HUES48 (cell line): ENCODE data around the gene THADA.
"Not testable (repeated sequence)": the region's sequence is repeated elsewhere in the genome, so short reads cannot be mapped to it uniquely, and the experiment has no call there.

Experiments used
- H3K27ac ChIP-seq: one replicate; pipeline ENCODE4 v1.7.0; 2013; ENCODE audit warnings: low read depth, low read length, inconsistent platforms
- H3K27me3 ChIP-seq: 2 replicates; pipeline ENCODE4 v1.6.1; 2013; ENCODE audit warnings: mild to moderate bottlenecking, low read length; ENCODE audit not compliant: control insufficient read depth, insufficient read depth
- H3K36me3 ChIP-seq: 2 replicates; pipeline ENCODE4 v1.6.1; 2013; ENCODE audit warnings: low read length; ENCODE audit not compliant: control insufficient read depth, insufficient read depth
- H3K4me1 ChIP-seq: 2 replicates; pipeline ENCODE4 v1.6.1; 2013; ENCODE audit warnings: mild to moderate bottlenecking, low read length; ENCODE audit not compliant: control insufficient read depth, insufficient read depth
- H3K4me3 ChIP-seq: 2 replicates; pipeline ENCODE4 v1.5.1; 2013; ENCODE audit warnings: mild to moderate bottlenecking, low read depth, low read length
- H3K9ac ChIP-seq: 2 replicates; pipeline ENCODE4 v1.6.1; 2013; ENCODE audit warnings: mild to moderate bottlenecking, low read depth, low read length, moderate library complexity
- H3K9me3 ChIP-seq: 2 replicates; pipeline ENCODE4 v1.6.1; 2013; ENCODE audit warnings: low read length; ENCODE audit not compliant: control insufficient read depth, insufficient read depth

Gene THADA, protein sequence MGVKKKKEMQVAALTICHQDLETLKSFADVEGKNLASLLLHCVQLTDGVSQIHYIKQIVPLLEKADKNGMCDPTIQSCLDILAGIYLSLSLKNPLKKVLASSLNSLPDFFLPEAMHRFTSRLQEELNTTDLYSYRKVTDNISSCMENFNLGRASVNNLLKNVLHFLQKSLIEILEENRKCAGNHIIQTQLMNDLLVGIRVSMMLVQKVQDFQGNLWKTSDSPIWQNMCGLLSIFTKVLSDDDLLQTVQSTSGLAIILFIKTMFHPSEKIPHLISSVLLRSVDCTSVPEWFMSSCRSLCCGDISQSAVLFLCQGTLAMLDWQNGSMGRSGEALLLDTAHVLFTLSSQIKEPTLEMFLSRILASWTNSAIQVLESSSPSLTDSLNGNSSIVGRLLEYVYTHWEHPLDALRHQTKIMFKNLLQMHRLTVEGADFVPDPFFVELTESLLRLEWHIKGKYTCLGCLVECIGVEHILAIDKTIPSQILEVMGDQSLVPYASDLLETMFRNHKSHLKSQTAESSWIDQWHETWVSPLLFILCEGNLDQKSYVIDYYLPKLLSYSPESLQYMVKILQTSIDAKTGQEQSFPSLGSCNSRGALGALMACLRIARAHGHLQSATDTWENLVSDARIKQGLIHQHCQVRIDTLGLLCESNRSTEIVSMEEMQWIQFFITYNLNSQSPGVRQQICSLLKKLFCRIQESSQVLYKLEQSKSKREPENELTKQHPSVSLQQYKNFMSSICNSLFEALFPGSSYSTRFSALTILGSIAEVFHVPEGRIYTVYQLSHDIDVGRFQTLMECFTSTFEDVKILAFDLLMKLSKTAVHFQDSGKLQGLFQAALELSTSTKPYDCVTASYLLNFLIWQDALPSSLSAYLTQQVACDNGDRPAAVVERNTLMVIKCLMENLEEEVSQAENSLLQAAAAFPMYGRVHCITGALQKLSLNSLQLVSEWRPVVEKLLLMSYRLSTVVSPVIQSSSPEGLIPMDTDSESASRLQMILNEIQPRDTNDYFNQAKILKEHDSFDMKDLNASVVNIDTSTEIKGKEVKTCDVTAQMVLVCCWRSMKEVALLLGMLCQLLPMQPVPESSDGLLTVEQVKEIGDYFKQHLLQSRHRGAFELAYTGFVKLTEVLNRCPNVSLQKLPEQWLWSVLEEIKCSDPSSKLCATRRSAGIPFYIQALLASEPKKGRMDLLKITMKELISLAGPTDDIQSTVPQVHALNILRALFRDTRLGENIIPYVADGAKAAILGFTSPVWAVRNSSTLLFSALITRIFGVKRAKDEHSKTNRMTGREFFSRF (N-terminal part only)

DNA sequence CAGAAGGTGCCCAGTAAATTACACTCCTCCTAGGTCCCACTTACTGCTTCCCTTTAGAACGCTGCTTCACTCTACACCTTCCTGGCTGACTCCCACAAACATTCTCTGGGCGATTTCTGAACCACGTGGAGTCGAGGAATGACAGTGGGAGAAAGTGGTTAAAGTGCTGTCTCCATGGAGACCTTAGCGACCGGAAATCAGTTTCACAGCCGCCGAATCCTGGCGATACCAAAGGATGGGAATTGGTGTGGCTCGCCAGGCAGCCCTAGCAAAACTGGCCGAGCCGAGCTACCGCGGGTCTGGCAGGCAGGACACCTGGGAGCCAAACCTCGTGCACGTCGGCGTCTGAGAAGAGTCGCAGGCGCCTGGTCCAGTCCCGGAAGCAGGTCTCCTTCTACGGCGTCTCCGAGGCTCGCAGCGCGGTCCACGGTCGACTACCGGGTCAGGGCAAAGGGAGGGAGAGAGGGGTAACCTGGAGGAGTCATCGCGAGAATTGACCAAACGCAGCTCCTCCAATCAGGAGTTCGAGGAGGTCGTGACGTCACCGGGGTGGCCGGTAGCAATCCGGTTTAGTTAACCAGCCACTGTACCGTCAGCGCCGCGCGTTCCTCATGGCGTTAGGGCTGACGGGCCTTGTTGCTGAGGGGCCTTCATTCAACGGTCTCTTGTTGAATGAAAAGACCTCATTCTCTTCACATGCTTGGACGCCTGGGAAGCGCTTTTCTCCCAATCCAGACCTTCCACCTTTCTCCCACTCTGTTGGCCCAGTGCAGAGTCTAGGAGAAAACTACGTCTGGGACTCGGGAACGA is at the start of gene THADA:
Gene THADA, minus strand, starts transcription at position 436 of the 810 bp plus-strand sequence. CDS start 3,646 bp downstream, outside the sequence.
- Histone ChIP-seq H3K27ac (peak within 1 kb of the TSS; percentile 90), H3K4me3 (peak within 1 kb of the TSS; percentile 90), H3K27me3 (no peaks in the 10 kb centered on the region), H3K4me1 (peaks cover 5% of the 10 kb centered on the region; the same call in 1 of the 2 replicates), H3K9ac (peak within 1 kb of the TSS; percentile 84), H3K36me3 (peaks cover 14% of the 10 kb centered on the region), H3K9me3 (no peaks in the 10 kb centered on the region)

DNA sequence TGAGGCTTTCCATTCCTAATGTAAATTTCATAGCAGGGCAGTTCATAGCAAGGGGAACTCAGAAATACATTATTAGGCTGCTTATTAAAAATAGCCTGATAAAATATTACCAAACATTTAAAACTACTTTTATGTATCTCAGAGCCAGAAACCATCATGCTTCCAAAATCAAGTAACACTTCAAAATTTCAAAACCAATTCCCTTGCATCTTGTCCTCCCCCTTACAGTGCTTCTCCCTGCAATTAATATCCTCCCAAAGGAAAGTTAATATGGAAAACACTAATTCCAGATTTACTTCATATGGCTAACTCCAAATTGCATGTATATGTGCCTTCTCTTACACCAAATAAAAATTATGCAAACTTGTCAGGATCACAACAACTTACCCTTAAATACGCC is 47.8 kb upstream of the THADA start:
- Histone ChIP-seq H3K9me3 (no peaks in the 10 kb centered on the region), H3K4me3 (no peak overlapping the region), H3K36me3 (no peaks in the 10 kb centered on the region), H3K27ac (no peak overlapping the region), H3K9ac (no peak overlapping the region), H3K4me1 (no peaks in the 10 kb centered on the region), H3K27me3 (no peaks in the 10 kb centered on the region; the same call in 1 of the 2 replicates)

DNA sequence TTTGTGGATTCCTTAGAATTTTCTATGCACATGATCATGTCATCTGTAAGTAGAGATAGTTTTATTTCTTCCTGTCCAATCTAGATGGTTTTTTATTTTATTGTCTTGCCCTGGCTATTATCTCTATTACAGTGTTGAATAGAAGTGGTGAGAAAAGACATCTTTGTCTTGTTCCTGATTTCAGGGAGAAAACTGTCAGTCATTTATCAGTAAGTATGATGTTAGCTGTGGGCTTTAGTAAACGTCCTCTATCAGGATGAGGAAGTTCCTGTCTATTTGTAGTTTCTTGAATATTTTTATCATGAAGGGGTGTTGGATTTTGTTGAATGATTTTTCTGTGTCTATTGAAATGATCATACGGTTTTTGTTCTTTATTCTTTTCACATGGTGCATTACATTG is 46.5 kb upstream of the THADA start:
- Histone ChIP-seq H3K27ac (no peak overlapping the region), H3K9me3 (no peaks in the 10 kb centered on the region), H3K9ac (no peak overlapping the region), H3K36me3 (no peaks in the 10 kb centered on the region), H3K4me3 (no peak overlapping the region), H3K27me3 (peaks cover 13% of the 10 kb centered on the region), H3K4me1 (peaks cover 6% of the 10 kb centered on the region; the same call in 1 of the 2 replicates)

DNA sequence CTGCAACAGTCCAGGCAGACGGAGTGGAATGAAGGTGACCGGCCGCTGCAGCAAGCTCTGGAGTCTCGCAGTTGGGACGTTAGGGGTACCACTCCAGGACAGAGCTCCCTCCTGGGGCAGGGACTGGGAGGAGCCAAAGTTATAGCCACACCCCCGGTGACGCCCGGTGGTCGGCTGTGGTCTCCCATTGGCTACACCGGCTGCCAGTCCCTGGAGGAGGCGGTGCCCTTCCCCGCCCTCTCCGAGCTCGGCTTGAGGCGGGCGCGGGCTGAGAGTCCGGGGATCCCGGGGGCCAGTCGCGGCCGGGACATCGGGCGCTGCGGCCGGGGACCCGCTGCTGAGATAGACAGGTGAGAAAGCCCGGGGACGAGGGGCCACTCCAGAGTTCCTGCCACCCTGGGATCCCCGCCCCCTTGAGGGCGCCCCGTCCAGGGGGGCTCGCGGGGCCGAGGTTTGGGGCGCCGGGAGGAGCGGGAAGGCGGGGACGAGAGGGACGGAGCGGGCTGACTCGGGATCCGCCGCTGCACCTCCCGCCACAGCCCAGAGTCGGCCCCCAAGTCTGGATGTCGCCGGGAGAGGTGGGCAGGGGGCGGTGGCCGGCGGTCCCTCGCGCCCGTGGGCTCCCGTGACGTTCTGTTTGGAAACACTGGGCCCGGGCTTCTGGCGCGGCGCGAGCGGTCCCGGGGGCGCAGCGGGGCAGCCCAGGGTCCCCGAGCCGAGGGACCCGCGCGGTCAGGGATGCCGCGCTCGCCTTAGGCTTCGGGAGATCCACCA is 41.4 kb upstream of the THADA start, which contains the start of gene PLEKHH2:
Gene PLEKHH2, plus strand, starts transcription at position 231 of the 774 bp plus-strand sequence. CDS start 7,414 bp downstream, outside the sequence.
- Histone ChIP-seq H3K36me3 (no peaks in the 10 kb centered on the region), H3K4me3 (peak within 1 kb of the TSS; percentile 79), H3K4me1 (peaks cover 12% of the 10 kb centered on the region; the same call in 1 of the 2 replicates), H3K27ac (no peak within 1 kb of the TSS), H3K9ac (no peak within 1 kb of the TSS), H3K9me3 (no peaks in the 10 kb centered on the region), H3K27me3 (peaks cover 20% of the 10 kb centered on the region)

DNA sequence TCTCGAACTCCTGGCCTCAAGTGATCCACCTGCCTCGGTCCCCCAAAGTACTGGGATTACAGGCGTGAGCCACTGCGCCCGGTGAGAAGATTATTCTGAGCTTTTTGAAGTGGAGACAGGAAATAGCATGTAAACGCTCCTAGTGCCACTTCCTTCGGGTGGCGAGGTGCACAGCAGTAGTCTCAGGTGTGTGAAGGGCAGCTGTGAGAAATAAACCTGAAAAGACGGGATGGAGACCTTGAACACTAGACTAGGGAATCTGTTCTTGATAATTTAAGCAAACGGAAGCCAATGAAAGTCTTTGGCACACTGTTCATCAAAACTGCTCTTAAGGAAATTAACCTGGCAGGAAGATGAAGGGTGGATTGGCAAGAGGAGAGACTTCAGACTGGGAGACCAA is 40.8 kb upstream of the THADA start:
- H3K4me1 ChIP-seq, result peaks cover 12% of the 10 kb centered on the region; the same call in 1 of the 2 replicates
- no peak overlapping the region for H3K9ac ChIP-seq
- peak overlapping the region; percentile 79 for H3K4me3 ChIP-seq
- peaks cover 20% of the 10 kb centered on the region for H3K27me3 ChIP-seq
- no peaks in the 10 kb centered on the region for H3K9me3 ChIP-seq
- no peaks in the 10 kb centered on the region for H3K36me3 ChIP-seq
- no peak overlapping the region for H3K27ac ChIP-seq

DNA sequence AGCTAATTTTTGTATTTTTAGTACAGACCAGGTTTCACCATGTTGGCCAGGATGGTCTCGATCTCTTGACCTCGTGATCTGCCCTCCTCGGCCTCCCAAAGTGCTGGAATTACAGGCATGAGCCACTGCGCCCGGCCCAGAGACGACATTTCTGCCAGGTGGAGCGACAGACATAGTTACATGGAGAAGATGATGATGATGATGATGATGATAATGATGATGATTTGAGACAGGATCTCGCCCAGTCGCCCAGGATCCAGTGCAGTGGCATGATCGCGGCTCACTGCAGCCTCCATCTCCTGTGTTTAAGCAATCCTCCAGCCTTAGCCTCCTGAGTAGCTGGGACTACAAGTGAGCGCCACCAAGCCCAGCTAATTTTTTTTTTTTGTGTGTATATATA is 40.3 kb upstream of the THADA start:
- peaks cover 20% of the 10 kb centered on the region for H3K27me3 ChIP-seq
- not testable (repeated sequence) for H3K9me3 ChIP-seq, H3K9ac ChIP-seq, H3K4me3 ChIP-seq, H3K36me3 ChIP-seq, H3K27ac ChIP-seq
- peaks cover 12% of the 10 kb centered on the region; the same call in 1 of the 2 replicates for H3K4me1 ChIP-seq

DNA sequence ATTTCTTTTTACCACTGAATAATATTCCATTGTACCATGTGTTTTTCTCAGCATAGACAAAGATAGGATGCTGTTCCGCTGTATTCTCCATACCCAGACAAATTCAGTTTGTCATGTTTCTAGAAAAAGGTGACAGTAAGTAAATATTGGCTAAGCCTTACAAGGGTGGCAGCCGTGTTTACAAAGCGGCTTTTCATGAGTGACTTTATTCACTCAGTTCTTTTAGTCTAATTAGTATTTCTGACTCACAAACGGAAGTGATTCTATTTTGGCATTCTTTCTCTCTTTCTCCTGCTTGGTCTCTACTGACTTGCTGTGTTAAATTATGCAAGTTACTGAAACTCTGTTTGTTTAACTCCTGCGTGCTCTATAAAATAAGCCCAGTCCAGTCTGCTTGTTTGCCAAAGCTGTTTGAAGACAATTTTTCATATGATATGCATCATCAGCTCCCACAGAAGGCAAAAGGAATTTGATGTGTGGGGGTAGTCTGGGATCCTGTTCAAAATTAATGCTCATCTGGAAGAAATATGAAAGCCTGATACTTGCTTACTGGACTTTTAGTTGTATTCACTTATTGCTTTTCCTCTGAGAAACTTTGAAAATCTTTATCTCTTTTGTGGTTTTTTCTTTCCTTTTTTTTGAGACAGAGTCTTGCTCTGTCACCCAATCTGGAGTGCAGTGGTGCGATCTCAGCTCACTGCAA is 38.9 kb upstream of the THADA start:
- Histone ChIP-seq H3K4me3 (no peak overlapping the region), H3K9ac (no peak overlapping the region), H3K4me1 (peaks cover 12% of the 10 kb centered on the region; the same call in 1 of the 2 replicates), H3K9me3 (no peaks in the 10 kb centered on the region), H3K27me3 (peaks cover 20% of the 10 kb centered on the region), H3K36me3 (no peaks in the 10 kb centered on the region), H3K27ac (no peak overlapping the region)

DNA sequence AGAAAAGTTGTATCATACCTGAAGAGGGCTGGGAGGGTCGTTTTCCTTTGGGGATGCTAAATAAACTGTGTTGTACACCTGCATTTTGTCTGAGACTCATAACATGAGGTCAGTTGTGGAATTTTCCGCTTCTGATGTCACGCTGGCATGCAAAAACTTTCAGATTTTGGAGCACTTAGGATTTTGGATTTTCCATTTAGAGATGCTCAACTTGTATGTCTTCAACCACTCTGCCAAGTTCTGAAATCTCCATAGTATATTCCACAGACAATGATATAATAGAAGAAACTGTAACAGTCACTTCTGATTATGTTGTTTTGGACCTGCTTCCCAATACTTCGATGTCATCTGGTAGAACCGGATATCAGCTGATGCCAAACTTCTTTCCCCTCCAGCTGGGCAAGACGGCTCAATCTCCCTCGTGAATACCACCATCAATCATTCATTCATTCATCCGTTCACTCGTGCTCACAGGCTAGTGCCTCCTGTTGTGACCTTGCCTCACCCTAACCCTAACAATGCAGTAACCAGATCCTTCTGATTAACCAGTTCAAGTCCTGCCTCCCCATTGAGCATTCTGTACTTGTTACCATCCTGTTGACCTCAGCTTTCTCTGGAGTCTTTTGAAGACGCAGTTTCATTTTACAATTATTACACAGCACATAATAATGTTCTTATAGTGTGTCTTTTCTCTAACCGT is 35.9 kb upstream of the THADA start:
- H3K4me3 ChIP-seq, result no peak overlapping the region
- H3K9me3 ChIP-seq, result no peaks in the 10 kb centered on the region
- peaks cover 4% of the 10 kb centered on the region; the same call in 1 of the 2 replicates for H3K4me1 ChIP-seq
- H3K9ac ChIP-seq, result no peak overlapping the region
- H3K36me3 ChIP-seq, result no peaks in the 10 kb centered on the region
- H3K27ac ChIP-seq, result no peak overlapping the region
- H3K27me3 ChIP-seq, result peaks cover 6% of the 10 kb centered on the region
